GM23338 (cell line): ENCODE measurements around the gene TTC12. TPM values are rescaled to one million over a fixed set of nuclear protein-coding genes. Genes with fewer than 3 reads are reported as not detected.

Experiments
- ATAC-seq: fragments of 200-7000 bp; cut with Tn5 transposase; 3 replicates; pipeline ENCODE4 v1.9.1; 2020
- DNase-seq: peaks from one replicate; pipeline ENCODE4 v3.0.0-alpha.2; 2015; ENCODE audit warnings: low spot score
- H2AFZ ChIP-seq: fragments of 200-600 bp; sonication (generic); 2 replicates; pipeline ENCODE4 v1.8.0; 2016; ENCODE audit warnings: antibody characterized with exemption, mild to moderate bottlenecking, moderate library complexity
- H3F3A ChIP-seq: fragments of 200-600 bp; sonication (generic); replicated peaks from 2 replicates; pipeline ENCODE4 v1.8.0; 2017; ENCODE audit warnings: antibody characterized with exemption, mixed run types, low read depth
- H3K27ac ChIP-seq: fragments of 200-600 bp; sonication (generic); 2 replicates; pipeline ENCODE4 v1.6.1; 2016; ENCODE audit warnings: low read depth
- H3K27me3 ChIP-seq: fragments of 200-600 bp; sonication (generic); 2 replicates; pipeline ENCODE4 v1.8.0; 2016; ENCODE audit warnings: mild to moderate bottlenecking, mixed run types, moderate library complexity; ENCODE audit not compliant: insufficient read depth
- H3K36me3 ChIP-seq: fragments of 200-600 bp; sonication (generic); 2 replicates; pipeline ENCODE4 v1.8.0; 2016; ENCODE audit warnings: mild to moderate bottlenecking; ENCODE audit not compliant: insufficient read depth
- H3K4me1 ChIP-seq: fragments of 200-600 bp; sonication (generic); 2 replicates; pipeline ENCODE4 v1.8.0; 2016; ENCODE audit warnings: mild to moderate bottlenecking, moderate library complexity; ENCODE audit not compliant: insufficient read depth
- H3K4me2 ChIP-seq: fragments of 200-600 bp; sonication (generic); 2 replicates; pipeline ENCODE4 v1.7.1; 2017; ENCODE audit warnings: mixed run types
- H3K4me3 ChIP-seq: fragments of 200-600 bp; sonication (generic); 2 replicates; pipeline ENCODE4 v1.6.1; 2016; ENCODE audit warnings: mixed run types
- H3K79me2 ChIP-seq: fragments of 200-600 bp; sonication (generic); replicated peaks from 2 replicates; pipeline ENCODE4 v1.8.0; 2017; ENCODE audit warnings: mild to moderate bottlenecking; ENCODE audit not compliant: insufficient read depth
- H3K9me2 ChIP-seq: fragments of 200-600 bp; sonication (generic); 2 replicates; pipeline ENCODE4 v1.8.0; 2017; ENCODE audit not compliant: insufficient read depth
- H4K20me1 ChIP-seq: fragments of 200-600 bp; sonication (generic); replicated peaks from 2 replicates; pipeline ENCODE4 v1.8.0; 2017; ENCODE audit warnings: mild to moderate bottlenecking; ENCODE audit not compliant: insufficient read depth
- H3K27ac Mint-ChIP-seq: 2 replicates; pipeline ENCODE4 v1.8.0; 2020; ENCODE audit warnings: inconsistent platforms, mild to moderate bottlenecking, moderate library complexity, mixed read lengths
- H3K27me3 Mint-ChIP-seq: 3 replicates; pipeline ENCODE4 v1.8.0; 2022; ENCODE audit warnings: low read depth, mild to moderate bottlenecking, moderate library complexity, mixed read lengths, inconsistent platforms; ENCODE audit not compliant: insufficient read depth, poor library complexity
- H3K36me3 Mint-ChIP-seq: 3 replicates; pipeline ENCODE4 v1.8.0; 2021; ENCODE audit warnings: low read depth, mild to moderate bottlenecking, inconsistent platforms, moderate library complexity, mixed read lengths
- H3K4me1 Mint-ChIP-seq: 3 replicates; pipeline ENCODE4 v1.8.0; 2020; ENCODE audit warnings: mild to moderate bottlenecking, inconsistent platforms, mixed read lengths
- H3K4me3 Mint-ChIP-seq: 3 replicates; pipeline ENCODE4 v1.8.0; 2021; ENCODE audit warnings: moderate library complexity, mild to moderate bottlenecking, inconsistent platforms, mixed read lengths
- H3K9me3 Mint-ChIP-seq: 3 replicates; pipeline ENCODE4 v1.8.0; 2020; ENCODE audit warnings: moderate library complexity, mild to moderate bottlenecking, inconsistent platforms, mixed read lengths
- CREB1 ChIP-seq: fragments of 250-450 bp; sonication (Bioruptor Pico); IDR thresholded peaks from 2 replicates; pipeline ENCODE4 v1.5.0; 2020; ENCODE audit warnings: low read depth, mild to moderate bottlenecking, moderate library complexity
- ETS1 ChIP-seq: IDR thresholded peaks from 2 replicates; pipeline ENCODE4 v1.6.1; 2016; ENCODE audit warnings: antibody characterized with exemption
- EZH2 ChIP-seq: fragments of 200-600 bp; sonication (generic); IDR thresholded peaks from one replicate; pipeline ENCODE4 v1.8.0; 2017; ENCODE audit warnings: antibody characterized with exemption, mild to moderate bottlenecking, low read depth; ENCODE audit not compliant: unreplicated experiment
- EZH2phosphoT487 ChIP-seq: fragments of 200-600 bp; sonication (generic); IDR thresholded peaks from one replicate; pipeline ENCODE4 v1.8.1; 2018; ENCODE audit warnings: antibody characterized with exemption; ENCODE audit not compliant: unreplicated experiment
- JUNB ChIP-seq: IDR thresholded peaks from one replicate; pipeline ENCODE4 v1.6.1; 2016; ENCODE audit warnings: antibody characterized with exemption; ENCODE audit not compliant: unreplicated experiment
- NANOG ChIP-seq: IDR thresholded peaks from 2 replicates; pipeline ENCODE4 v1.6.1; 2016; ENCODE audit warnings: antibody characterized with exemption, borderline replicate concordance
- STAT1 ChIP-seq: IDR thresholded peaks from one replicate; pipeline ENCODE4 v1.6.1; 2016; ENCODE audit warnings: antibody characterized with exemption; ENCODE audit not compliant: unreplicated experiment
- ZNF114 ChIP-seq: fragments of 250-450 bp; sonication (Bioruptor Pico); IDR thresholded peaks from 2 replicates; pipeline ENCODE4 v1.5.0; 2020; ENCODE audit warnings: mild to moderate bottlenecking, moderate library complexity
- ZNF462 ChIP-seq: fragments of 250-450 bp; sonication (Bioruptor Pico); IDR thresholded peaks from 2 replicates; pipeline ENCODE4 v1.5.0; 2020; ENCODE audit warnings: mild to moderate bottlenecking, moderate library complexity
- polyA plus RNA-seq: library from polyadenylated mRNA; unstranded; fragments of >200 nt; fragmentation: Nextera tagmentation; extraction: Ambion mirVana; gene quantifications from 2 replicates; pipeline ENCODE4 v1.2.1, GENCODE V29; 2016
- total RNA-seq: library from RNA; depleted of rRNA; stranded (reverse); fragments of >200 nt; shearing (Covaris generic); gene quantifications from 2 replicates; pipeline ENCODE4 v1.2.3, GENCODE V29; 2014
- TF ChIP-seq, protein P1 (sequence below), 2 experiments: fragments of 200-600 bp in 1 of 2; sonication (generic) in 1 of 2; conservative IDR thresholded peaks; 2 replicates each; pipeline versions ENCODE4 v1.5.1 to v1.6.1; 2016 to 2017; ENCODE audit warnings: antibody characterized with exemption in 2 of 2, low read depth in 2 of 2, mild to moderate bottlenecking in 2 of 2, moderate library complexity in 1 of 2
- TF ChIP-seq, protein P2 (sequence below): IDR thresholded peaks from one replicate; pipeline ENCODE4 v1.6.1; 2018; ENCODE audit warnings: antibody characterized with exemption; ENCODE audit not compliant: unreplicated experiment

TTC12 gene
- total and polyA plus RNA-seq, 2 experiments from 2014 or later, result 3.4 to 12.5 TPM

DNA sequence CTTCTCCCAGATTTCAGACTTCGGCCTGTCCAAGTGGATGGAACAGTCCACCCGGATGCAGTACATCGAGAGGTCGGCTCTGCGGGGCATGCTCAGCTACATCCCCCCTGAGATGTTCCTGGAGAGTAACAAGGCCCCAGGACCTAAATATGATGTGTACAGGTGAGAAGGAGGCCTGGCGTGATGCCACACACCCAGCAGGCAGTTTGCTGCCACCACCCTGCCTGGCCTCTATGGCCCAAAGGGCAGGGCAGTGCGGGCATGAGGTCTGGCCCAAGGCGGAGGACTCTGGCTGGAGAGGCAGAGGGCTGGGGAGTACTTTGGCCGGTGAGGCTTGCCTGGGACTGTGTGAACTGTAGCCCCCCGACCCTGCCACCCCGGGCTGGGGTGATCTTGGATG, 80.5 kb downstream of the TTC12 start:
- Histone ChIP-seq H3K27me3 (no peaks in the 10 kb centered on the region), H3F3A (no peaks in the 10 kb centered on the region), H3K9me2 (peaks cover 10% of the 10 kb centered on the region; the same call in 1 of the 2 replicates), H2AFZ (no peak overlapping the region), H3K4me2 (no peak overlapping the region), H3K36me3 (no peaks in the 10 kb centered on the region), H4K20me1 (no peaks in the 10 kb centered on the region), H3K27ac (no peak overlapping the region), H3K79me2 (no peaks in the 10 kb centered on the region), H3K4me1 (no peaks in the 10 kb centered on the region), H3K4me3 (no peak overlapping the region)
- Mint-ChIP-seq H3K9me3 (no peaks in the 10 kb centered on the region), H3K4me3 (no peak overlapping the region), H3K36me3 (no peaks in the 10 kb centered on the region), H3K27me3 (peaks cover 5% of the 10 kb centered on the region), H3K27ac (no peak overlapping the region), H3K4me1 (no peaks in the 10 kb centered on the region)
- no peak for ATAC-seq
- TF ChIP-seq NANOG (no peak), STAT1 (no peak), EZH2phosphoT487 (no peak), ZNF114 (CRISPR knock-in tag) (no peak), ZNF462 (CRISPR knock-in tag) (no peak), ETS1 (no peak), CREB1 (CRISPR knock-in tag) (no peak), EZH2 (no peak), JUNB (no peak)
- TF ChIP-seq, protein P1, sequence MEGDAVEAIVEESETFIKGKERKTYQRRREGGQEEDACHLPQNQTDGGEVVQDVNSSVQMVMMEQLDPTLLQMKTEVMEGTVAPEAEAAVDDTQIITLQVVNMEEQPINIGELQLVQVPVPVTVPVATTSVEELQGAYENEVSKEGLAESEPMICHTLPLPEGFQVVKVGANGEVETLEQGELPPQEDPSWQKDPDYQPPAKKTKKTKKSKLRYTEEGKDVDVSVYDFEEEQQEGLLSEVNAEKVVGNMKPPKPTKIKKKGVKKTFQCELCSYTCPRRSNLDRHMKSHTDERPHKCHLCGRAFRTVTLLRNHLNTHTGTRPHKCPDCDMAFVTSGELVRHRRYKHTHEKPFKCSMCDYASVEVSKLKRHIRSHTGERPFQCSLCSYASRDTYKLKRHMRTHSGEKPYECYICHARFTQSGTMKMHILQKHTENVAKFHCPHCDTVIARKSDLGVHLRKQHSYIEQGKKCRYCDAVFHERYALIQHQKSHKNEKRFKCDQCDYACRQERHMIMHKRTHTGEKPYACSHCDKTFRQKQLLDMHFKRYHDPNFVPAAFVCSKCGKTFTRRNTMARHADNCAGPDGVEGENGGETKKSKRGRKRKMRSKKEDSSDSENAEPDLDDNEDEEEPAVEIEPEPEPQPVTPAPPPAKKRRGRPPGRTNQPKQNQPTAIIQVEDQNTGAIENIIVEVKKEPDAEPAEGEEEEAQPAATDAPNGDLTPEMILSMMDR (conservative IDR thresholded peaks at IDR 0.05; ENCODE audit: low read depth in 2 of 2), result no peak
- TF ChIP-seq, protein P2, sequence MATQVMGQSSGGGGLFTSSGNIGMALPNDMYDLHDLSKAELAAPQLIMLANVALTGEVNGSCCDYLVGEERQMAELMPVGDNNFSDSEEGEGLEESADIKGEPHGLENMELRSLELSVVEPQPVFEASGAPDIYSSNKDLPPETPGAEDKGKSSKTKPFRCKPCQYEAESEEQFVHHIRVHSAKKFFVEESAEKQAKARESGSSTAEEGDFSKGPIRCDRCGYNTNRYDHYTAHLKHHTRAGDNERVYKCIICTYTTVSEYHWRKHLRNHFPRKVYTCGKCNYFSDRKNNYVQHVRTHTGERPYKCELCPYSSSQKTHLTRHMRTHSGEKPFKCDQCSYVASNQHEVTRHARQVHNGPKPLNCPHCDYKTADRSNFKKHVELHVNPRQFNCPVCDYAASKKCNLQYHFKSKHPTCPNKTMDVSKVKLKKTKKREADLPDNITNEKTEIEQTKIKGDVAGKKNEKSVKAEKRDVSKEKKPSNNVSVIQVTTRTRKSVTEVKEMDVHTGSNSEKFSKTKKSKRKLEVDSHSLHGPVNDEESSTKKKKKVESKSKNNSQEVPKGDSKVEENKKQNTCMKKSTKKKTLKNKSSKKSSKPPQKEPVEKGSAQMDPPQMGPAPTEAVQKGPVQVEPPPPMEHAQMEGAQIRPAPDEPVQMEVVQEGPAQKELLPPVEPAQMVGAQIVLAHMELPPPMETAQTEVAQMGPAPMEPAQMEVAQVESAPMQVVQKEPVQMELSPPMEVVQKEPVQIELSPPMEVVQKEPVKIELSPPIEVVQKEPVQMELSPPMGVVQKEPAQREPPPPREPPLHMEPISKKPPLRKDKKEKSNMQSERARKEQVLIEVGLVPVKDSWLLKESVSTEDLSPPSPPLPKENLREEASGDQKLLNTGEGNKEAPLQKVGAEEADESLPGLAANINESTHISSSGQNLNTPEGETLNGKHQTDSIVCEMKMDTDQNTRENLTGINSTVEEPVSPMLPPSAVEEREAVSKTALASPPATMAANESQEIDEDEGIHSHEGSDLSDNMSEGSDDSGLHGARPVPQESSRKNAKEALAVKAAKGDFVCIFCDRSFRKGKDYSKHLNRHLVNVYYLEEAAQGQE, result no peak
- DNase-seq, result no peak
